ENCODE results near the gene IVD. TPM values are rescaled to one million over a fixed set of nuclear protein-coding genes. Genes with fewer than 3 reads are reported as not detected.

IVD gene
- total and polyA plus RNA-seq, 2 donors from 2014 or later = 76.9 to 83.0 TPM

- intact Hi-C loops (cut with DNase I) = no loop called here
- Histone ChIP-seq H3K27me3 (ENCODE audit: control insufficient read depth, insufficient read depth, low read length) (no peaks in the 10 kb centered on the region), H3K9ac (ENCODE audit: low read length in 3 of 3) (peak within 1 kb of the TSS in 2 of 3 donors; percentile 45 to 61), H3K9me3 (ENCODE audit: control insufficient read depth in 2 of 3, insufficient read depth in 1 of 3, low read length in 3 of 3) (no peaks in the 10 kb centered on the region), H3K36me3 (ENCODE audit: control insufficient read depth in 2 of 3, insufficient read depth in 3 of 3, low read length in 3 of 3) (no peaks in the 10 kb centered on the region), H3K4me3 (ENCODE audit: low read length in 3 of 3) (peak within 1 kb of the TSS; percentile 44 to 69 (median 67)), H3K4me1 (ENCODE audit: control insufficient read depth in 2 of 3, insufficient read depth in 2 of 3, low read depth in 1 of 3, low read length in 3 of 3) (peaks cover 0 to 26% (median 0%) of the 10 kb centered on the region in 3 donors), H3K27ac (ENCODE audit: low read depth in 2 of 2, low read length in 2 of 2) (no peak within 1 kb of the TSS)
- DNase-seq (peak; percentile 97 to 99 (median 97)), FAIRE-seq (no peak)
- peak; percentile 12 for TF ChIP-seq CTCF (IDR thresholded peaks at IDR 0.05; ENCODE audit: borderline replicate concordance, extremely low read depth, insufficient read depth)
These were observed 35.4 kb downstream of the IVD start, which contains the start of gene BAHD1 for GRCh38 chr15:40440743-40441564. Gene BAHD1, plus strand, starts transcription at chr15:40440953. Its CDS starts 17,512 bp downstream, at chr15:40458465.

GRCh38 chr15:40441565-40442531 is 36.3 kb downstream of the IVD start:
- Histone ChIP-seq H3K9ac (ENCODE audit: low read length in 3 of 3) (peak overlapping the region in 2 of 3 donors; percentile 55 to 67), H3K4me1 (ENCODE audit: control insufficient read depth in 2 of 3, insufficient read depth in 2 of 3, low read depth in 1 of 3, low read length in 3 of 3) (peaks cover 0 to 21% (median 0%) of the 10 kb centered on the region in 3 donors), H3K9me3 (ENCODE audit: control insufficient read depth in 2 of 3, insufficient read depth in 1 of 3, low read length in 3 of 3) (no peaks in the 10 kb centered on the region), H3K36me3 (ENCODE audit: control insufficient read depth in 2 of 3, insufficient read depth in 3 of 3, low read length in 3 of 3) (no peaks in the 10 kb centered on the region), H3K4me3 (ENCODE audit: low read length in 3 of 3) (peak overlapping the region; percentile 30 to 67 (median 65)), H3K27ac (ENCODE audit: low read depth in 2 of 2, low read length in 2 of 2) (no peak overlapping the region), H3K27me3 (ENCODE audit: control insufficient read depth, insufficient read depth, low read length) (no peaks in the 10 kb centered on the region)
- DNase-seq (peak; percentile 57 to 85 (median 69)), FAIRE-seq (no peak)
- intact Hi-C loops (cut with DNase I) = no loop called here
- TF ChIP-seq CTCF (IDR thresholded peaks at IDR 0.05; ENCODE audit: borderline replicate concordance, extremely low read depth, insufficient read depth) = peak; percentile 0

- no peak overlapping the region for H3K27ac ChIP-seq (ENCODE audit: low read depth in 2 of 2, low read length in 2 of 2)
- H3K9me3 ChIP-seq (ENCODE audit: control insufficient read depth in 2 of 3, insufficient read depth in 1 of 3, low read length in 3 of 3) = no peaks in the 10 kb centered on the region
- intact Hi-C loops (cut with DNase I) = no loop called here
- no peak for TF ChIP-seq CTCF (IDR thresholded peaks at IDR 0.05; ENCODE audit: borderline replicate concordance, extremely low read depth, insufficient read depth)
- peaks cover 0 to 15% (median 0%) of the 10 kb centered on the region in 3 donors for H3K4me1 ChIP-seq (ENCODE audit: control insufficient read depth in 2 of 3, insufficient read depth in 2 of 3, low read depth in 1 of 3, low read length in 3 of 3)
- H3K27me3 ChIP-seq (ENCODE audit: control insufficient read depth, insufficient read depth, low read length) = no peaks in the 10 kb centered on the region
- H3K4me3 ChIP-seq (ENCODE audit: low read length in 3 of 3) = no peak overlapping the region
- peak in 1 of 5 donors; percentile 37 for DNase-seq
- no peaks in the 10 kb centered on the region for H3K36me3 ChIP-seq (ENCODE audit: control insufficient read depth in 2 of 3, insufficient read depth in 3 of 3, low read length in 3 of 3)
- FAIRE-seq = no peak
- no peak overlapping the region for H3K9ac ChIP-seq (ENCODE audit: low read length in 3 of 3)
These were observed 37.7 kb downstream of the IVD start for GRCh38 chr15:40443255-40443654.
